HG02571 (cell line): ENCODE data around the gene MISP.
"Not testable (repeated sequence)": the region's sequence is repeated elsewhere in the genome, so short reads cannot be mapped to it uniquely, and the experiment has no call there.

Source experiments
- ATAC-seq: cut with Tn5 transposase; IDR thresholded peaks from one replicate; pipeline ENCODE4 v1.9.1; 2021; ENCODE audit warnings: mild to moderate bottlenecking, moderate library complexity; ENCODE audit not compliant: unreplicated experiment

MISP gene

GRCh38 chr19:750640-751423 lies at the start of gene MISP:
MISP (plus strand) TSS chr19:751112; CDS start chr19:756947, 5,835 bp downstream.
- no peak for ATAC-seq

GRCh38 chr19:702847-703246 lies 48.1 kb upstream of the MISP start:
- ATAC-seq, result not testable (repeated sequence)

- no peak for ATAC-seq
Measured at GRCh38 chr19:703329-703650, 47.6 kb upstream of the MISP start.

GRCh38 chr19:703651-704446 lies 47.1 kb upstream of the MISP start:
- no peak for ATAC-seq

GRCh38 chr19:704447-704741 lies 46.5 kb upstream of the MISP start:
- ATAC-seq, result no peak

- no peak for ATAC-seq
Measured at GRCh38 chr19:708154-709143, 42.5 kb upstream of the MISP start, which contains the start of gene PALM. PALM (plus strand) TSS chr19:708935; CDS start chr19:709147, 212 bp downstream.

- no peak for ATAC-seq
Measured at GRCh38 chr19:709196-709964, 41.5 kb upstream of the MISP start.

- ATAC-seq, result no peak
Measured at GRCh38 chr19:709965-710571, 40.8 kb upstream of the MISP start.

- ATAC-seq, result no peak
Measured at GRCh38 chr19:710767-711166, 40.1 kb upstream of the MISP start.

GRCh38 chr19:711254-711653 lies 39.7 kb upstream of the MISP start:
- ATAC-seq, result no peak

GRCh38 chr19:715347-715746 lies 35.6 kb upstream of the MISP start:
- no peak for ATAC-seq

- ATAC-seq, result no peak
Measured at GRCh38 chr19:718251-718951, 32.5 kb upstream of the MISP start.

- no peak for ATAC-seq
Measured at GRCh38 chr19:718991-719512, 31.9 kb upstream of the MISP start.

GRCh38 chr19:719636-720344 lies 31.1 kb upstream of the MISP start:
- no peak for ATAC-seq

GRCh38 chr19:720345-721160 lies 30.4 kb upstream of the MISP start:
- no peak for ATAC-seq

GRCh38 chr19:722553-723101 lies 28.3 kb upstream of the MISP start:
- ATAC-seq, result no peak

- ATAC-seq, result no peak
Measured at GRCh38 chr19:723247-723646, 27.7 kb upstream of the MISP start.
